Stimulated activated CD4-positive, alpha-beta T cell treated with anti-CD3 and anti-CD28 coated beads, Interleukin-2, amount 100 ng/mL, for 48 hours (primary cell): ENCODE data around the gene SCG3.
"Not testable (repeated sequence)": the region's sequence is repeated elsewhere in the genome, so short reads cannot be mapped to it uniquely, and the experiment has no call there.

Experiments
- DNase-seq, 2 donors: peaks; one replicate each; pipeline ENCODE4 v3.0.0-alpha.2; 2020

The SCG3 gene

DNA sequence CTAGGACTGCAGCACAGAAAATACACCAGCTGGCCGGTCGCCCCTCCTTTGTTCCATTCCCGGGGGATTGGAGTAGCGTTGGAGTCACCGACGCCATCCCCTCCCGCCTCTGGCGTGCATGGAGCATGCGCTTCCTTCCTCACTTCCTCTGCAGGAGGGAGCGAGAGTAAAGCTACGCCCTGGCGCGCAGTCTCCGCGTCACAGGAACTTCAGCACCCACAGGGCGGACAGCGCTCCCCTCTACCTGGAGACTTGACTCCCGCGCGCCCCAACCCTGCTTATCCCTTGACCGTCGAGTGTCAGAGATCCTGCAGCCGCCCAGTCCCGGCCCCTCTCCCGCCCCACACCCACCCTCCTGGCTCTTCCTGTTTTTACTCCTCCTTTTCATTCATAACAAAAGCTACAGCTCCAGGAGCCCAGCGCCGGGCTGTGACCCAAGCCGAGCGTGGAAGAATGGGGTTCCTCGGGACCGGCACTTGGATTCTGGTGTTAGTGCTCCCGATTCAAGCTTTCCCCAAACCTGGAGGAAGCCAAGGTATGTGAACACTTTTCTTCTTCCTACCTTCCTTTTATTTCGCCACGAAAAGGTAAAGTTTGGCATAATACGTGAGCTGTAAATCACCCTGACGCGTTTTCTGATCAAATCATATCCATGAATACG, at the start of gene SCG3:
SCG3 (plus strand) TSS at position 201 of the 661 bp plus-strand sequence; CDS start at position 454, 253 bp downstream.
- DNase-seq = peak; percentile 58 to 71

DNA sequence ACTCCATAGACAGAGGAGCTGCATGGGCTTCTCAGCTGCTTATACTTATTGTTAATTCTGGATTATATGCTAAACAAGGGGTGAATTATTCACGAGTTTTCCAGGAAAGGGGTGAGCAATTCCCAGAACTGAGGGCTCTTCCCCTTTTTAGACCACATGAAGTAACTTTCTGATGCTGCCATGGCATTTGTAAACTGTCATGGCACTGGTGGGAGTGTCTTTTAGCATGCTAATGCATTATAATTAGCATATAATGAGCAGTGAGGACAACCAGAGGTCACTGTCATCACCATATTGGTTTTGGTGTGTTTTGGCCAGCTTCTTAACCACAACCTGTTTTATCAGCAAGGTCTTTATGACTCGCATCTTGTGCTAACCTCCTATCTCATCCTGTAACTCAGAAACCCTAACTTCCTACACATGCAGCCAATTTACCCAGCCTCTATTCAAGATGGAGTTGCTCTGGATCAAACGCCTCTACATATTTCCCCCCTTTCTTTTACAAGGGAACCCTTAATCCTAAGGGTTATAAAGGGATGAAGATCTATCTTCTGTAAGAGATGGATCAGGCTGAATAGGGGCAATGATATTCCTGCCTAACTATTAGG, 46.6 kb upstream of the SCG3 start:
- DNase-seq = no peak

DNA sequence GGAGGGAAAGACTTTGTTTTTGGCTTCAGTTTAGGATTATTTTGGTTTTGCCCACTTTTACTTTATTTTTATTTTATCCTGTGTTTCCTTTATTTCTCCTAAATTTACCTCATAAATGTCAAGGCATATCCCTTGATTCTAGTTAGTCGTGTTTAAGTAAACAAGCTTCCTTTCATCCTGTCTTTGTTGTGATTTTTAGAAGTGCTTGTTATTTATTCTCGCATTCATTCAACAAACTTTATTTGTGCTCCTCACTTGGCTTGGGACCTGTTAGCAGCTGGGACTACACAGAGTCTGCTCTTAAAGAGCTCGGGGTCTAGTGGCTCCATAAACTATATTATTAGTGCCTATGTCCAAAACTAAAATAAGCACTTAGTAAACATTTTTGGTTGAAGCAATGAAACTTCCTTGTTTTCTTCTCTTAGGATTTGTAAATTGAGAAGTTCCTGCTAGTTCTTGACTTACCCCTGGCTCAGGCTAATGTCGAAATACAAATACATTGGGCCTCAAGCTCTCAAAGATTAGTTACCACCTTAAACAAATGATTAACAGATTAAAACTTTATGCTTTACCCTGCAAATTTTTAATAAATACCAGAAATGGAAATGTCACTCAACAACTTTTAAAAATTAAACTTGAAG, 39.7 kb upstream of the SCG3 start:
- DNase-seq = no peak

DNA sequence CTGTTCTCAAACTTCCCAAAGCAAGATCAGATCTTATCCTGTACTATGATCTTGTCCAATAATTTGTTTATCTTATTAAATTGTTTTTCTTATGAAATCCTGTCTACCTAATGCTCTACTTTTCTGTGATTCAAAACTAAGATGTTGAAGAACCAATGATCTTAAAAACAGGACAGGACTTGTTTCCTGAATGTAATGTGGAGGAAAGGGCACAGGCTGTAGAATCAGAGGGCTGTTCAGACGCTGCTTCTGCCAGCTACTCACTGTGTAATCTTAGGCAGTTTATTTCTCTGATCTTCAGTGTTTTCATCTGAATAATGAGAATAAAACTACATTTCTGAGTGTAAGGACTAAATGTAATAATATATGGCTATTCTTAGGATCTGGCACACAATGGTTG, 38.6 kb upstream of the SCG3 start:
- no peak for DNase-seq

DNA sequence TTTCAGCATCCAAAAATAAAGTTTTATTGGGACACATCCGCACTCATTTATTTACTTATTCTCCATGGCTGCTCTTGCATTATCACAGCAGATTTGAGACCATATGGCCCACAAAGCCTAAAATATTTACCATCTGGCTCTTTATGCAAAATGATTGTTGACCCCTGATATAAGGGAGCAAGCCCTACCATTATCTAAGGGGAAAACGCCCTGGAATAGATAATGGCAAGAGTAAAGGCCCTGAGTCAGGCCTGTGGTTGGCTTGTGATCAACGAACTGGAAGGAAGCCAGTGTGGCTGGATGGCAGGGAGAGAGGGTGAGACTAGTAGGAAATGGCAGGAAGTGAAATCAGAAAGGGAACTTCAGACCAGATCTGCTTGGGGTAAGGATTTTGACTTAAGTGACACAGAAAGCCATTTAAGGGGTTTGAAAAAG, 34.2 kb upstream of the SCG3 start:
- DNase-seq = no peak

DNA sequence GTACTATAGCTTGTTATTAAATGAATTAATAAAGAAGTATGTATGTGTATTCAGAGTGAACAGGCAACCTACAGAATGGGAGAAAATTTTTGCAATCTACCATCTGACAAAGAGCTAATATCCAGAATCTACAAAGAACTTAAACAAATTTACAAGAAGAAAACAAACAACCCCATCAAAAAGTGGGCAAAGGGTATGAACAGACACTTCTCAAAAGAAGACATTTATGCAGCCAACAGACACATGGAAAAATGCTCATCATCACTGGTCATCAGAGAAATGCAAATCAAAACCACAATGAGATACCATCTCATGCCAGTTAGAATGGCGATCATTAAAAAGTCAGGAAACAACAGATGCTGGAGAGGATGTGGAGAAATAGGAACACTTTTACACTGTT, 33.2 kb upstream of the SCG3 start:
- not testable (repeated sequence) for DNase-seq

DNA sequence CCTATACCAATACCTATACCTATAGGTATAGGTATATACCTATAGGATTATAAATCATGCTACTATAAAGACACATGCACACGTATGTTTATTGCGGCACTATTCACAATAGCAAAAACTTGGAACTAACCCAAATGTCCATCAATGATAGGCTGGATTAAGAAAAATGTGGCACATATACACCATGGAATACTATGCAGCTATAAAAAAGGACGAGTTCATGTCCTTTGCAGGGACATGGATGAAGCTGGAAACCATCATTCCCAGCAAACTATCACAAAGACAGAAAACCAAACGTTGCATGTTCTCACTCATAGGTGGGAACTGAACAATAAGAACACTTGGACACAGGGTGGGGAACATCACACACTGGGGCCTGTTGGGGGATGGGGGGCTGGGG, 32.7 kb upstream of the SCG3 start:
- DNase-seq = not testable (repeated sequence)

DNA sequence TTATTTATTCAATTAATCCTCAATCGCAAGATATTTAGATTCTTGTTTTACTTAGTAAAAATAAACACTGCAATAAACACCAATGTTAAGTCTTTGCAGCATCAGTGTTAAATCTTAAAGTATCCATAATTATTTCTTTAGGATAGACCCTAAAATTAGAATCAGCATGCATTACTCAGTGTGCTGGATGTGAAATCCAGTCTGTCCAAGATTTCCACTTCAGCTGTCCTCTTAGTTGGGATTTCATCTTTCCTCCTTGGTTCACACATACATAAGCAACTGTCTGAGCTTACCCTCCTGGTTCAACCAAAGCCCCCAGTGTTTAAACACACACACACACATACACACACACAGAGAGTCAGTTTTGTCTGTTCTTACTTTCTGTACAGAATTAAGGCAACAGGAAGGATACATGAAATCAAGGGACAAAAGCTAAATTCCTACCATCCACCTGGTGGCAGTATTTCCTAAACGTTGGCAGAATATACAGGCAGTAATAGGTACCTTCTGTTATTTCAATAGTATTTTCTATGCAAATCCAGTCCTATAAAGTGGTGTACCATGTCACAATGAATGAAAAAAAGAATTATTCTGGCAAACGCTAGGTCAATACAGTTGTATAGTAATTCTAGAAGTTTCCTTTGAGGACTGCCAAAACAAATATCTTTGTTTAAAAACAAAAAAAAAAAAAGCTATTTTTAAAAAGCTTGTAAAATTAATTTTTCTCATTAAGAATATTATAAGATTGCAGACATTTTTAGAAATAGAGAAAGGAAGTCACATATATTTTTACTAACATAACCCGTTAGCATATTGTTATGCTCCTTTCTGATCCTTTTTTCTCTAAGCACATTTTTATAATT, 31.4 kb upstream of the SCG3 start:
- DNase-seq = peak; percentile 11 to 30

DNA sequence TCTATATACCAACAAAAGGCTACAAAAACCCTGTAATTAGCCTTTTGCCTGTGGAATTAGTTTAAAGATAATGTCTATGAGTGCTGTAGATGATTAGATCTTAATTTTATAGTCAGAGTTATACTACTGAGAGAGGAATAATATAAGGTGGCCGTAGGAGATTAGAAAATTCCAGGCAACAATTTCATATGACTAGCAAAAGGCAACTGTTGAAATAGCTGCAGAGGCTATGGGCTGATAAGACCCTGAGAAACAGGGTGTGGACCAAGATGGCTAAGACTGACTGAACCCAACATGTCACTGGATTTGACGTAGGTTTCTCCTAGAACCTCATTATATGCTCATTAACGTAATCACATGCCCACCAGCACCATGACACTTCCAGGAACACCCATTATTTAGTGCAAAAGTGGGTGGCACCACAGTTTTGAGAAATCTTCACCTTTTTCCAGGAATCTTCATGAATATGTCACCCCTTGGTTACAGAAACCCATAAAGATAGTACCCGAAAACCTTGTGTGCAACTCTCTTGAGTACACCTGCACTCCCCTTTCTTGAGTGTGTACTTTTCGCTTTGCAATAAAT, 29.1 kb upstream of the SCG3 start:
- DNase-seq = no peak

DNA sequence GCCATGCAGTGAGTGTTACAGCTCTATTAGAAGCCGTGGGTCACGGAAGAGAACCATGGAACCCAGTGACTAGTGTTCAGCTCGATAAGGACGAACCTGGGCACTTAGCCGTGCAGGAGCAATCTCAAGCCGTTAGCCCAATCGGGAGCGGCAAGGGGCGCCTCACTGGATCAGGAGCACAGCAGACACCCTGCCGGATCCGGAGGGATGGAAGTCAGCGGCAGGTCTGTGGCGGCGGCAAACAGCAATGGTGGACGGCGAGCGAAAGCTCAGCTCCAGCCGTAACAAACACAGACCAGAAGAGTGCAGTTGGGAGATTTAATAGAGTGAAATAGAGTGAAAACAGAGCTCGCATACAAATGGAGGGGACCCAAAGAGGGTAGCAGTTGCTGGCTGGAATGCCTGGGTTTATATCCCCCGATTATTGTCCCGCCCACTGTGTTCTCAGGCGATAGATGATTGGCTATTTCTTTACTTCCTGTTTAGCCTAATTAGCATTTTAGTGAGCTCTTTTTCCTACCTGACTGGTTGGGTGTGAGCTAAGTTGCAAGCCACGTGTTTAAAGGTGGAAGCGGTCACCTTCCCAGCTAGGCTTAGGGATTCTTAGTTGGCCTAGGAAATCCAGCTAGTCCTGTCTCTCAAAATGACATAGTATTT, 25.8 kb upstream of the SCG3 start:
- not testable (repeated sequence) for DNase-seq

DNA sequence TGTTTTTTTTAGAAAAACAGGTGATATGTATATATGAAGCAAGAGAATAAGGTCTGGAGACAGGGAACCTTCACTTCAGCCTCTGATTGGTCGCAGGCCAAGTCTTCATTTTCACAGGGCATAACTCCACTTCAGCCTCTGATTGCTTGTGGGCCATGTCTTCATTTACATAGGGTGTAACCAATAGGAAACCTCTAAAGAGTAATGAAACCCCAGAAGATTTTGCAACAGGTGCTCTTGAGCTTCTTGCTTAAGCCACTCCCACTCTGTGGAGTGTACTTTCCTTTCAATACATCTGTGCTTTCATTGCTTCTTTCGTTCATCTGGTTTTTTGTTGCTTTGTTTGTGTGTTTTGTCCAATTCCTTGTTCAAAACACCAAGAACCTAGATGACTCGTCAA, 22.6 kb upstream of the SCG3 start:
- no peak for DNase-seq

DNA sequence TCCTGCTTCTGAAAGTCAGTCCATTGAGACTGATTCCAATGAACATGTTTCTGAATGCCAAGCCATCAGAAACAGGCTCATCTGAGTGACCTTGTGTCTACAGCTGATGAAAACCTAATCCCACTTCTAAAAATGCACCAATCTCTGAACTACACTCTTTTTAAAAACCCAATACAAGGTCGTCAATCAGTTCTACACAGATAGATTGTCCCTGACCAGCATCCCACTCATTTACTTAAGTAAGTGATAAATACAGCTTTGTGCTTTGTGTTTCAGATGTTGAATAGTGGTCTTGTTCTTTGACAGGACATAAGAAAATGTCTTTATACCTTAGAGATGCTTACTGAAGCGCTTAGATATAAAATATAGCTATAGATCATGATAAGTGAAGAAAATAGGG, 20.2 kb upstream of the SCG3 start:
- no peak for DNase-seq

DNA sequence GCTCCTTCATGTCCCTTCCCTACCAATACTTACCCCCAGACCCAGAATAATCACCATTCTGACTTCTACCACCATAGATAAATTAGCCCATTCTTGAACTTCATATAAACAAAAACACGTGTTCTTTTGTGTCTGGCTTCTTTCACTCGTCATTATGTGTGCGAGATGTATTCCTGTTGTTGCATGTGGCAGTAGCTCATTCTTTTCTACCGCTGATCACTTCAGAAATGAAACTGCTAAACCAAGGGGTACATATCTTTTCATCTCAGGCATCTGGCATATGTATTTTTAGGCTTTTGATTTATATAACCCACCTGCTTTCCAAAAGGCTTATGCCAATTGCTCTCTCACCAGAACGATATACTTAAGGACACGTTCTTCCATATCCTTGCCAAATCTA, 13.8 kb upstream of the SCG3 start:
- DNase-seq = no peak

DNA sequence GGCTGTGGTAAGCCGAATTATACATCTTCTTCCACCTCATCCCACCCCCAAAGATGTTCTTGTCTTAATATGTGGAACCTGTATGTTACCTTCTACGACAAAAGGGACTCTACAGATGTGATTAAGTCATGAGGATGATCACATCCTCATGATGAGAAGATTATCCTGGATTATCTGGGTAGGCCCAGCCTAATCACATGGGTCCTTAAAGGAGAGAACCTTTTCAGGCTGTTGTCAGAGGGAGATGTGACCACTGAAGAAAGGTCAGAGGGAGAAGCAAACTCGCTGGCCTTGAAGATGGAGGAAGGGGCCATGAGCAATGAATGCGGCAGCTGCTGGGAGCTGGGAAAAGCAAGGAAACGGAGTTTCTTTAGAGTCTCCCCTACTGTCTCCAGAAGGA, 12.9 kb upstream of the SCG3 start:
- no peak for DNase-seq

DNA sequence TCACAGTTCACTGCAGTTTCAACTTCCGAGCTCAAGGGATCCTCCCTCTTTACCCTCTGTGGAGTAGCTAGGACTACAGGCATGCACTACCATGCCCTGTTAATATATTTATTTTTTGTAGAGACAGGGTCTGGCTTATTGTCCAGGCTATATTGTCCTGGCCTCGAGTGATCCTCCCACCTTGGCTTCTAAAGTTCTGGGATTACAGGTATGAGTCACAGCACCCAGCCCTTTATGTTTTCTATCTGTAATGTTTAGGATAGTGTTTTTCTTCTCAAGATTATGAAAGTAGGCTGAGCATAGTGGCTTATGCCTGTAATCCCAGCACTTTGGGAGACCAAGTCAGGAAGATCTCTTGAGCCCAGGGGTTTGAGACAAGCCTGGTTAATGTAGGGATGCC, 11.9 kb upstream of the SCG3 start:
- no peak for DNase-seq

DNA sequence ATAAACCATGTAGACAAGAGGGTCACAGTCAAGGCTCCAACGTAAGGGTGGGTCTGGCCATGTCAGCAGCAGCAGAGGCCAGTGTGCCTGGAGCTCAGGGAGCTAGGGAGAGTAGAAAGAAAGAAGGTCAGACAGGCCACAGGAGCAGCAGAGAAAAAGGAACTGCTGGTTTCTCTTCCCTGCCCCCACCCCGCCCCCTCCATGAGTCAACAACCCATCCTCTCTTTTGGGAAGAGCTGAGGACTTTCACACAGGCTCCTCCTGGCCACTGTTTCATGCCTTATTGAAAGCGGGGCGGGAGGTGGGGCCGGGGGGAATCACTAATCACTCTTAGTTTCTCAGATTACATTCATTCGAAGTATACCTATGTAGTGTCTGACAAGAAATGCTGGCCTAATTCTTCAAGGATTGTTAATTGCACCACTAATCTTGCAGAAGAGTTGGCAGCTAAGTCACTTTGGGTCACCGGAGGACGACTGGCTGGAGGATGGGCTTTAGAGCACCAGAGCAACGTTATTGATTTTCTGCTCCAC, 9.1 kb upstream of the SCG3 start:
- no peak for DNase-seq

DNA sequence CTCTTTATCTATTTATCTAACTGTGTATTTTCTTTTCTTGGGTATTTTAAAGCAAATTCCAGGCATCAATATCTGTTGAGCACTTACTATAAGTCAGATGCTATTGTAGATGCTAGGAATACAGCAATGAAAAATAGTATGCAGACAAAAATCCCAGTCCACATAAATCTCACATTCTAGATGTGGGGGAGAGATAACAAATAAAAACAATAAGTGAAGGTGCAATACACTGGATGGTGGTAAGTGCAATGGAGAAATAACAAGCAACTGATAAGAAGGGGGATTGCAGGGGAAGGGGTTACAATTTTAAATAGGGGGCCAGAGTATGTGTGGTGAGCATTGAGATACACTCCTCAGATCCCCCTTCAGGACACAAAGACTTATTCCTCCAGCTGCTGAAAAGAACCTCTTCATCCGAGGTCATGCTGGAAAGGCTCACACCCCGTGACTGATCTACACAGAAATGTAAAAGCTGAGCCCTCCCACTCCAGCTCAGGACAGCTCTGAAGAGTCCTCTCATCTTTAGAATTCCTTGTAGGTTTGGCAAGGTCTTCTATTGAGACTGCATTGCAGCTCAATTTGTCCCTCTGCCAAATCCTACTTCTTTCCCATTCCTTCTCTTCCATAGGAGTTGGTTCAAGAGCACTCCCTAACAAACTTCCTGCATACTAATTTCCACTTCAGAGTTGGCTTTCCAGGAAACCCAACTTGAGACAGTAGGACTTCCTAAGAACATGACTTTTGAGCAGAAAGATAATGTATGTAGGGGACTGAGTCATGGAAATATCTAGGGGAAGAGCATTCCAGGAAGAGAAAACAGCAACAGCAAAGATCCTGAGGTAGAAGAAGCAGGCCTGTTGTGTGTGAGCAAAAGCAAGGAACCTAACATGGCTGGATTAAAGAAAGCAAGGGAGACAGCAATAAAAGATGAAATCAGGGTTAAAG, 8.1 kb upstream of the SCG3 start:
- no peak for DNase-seq

DNA sequence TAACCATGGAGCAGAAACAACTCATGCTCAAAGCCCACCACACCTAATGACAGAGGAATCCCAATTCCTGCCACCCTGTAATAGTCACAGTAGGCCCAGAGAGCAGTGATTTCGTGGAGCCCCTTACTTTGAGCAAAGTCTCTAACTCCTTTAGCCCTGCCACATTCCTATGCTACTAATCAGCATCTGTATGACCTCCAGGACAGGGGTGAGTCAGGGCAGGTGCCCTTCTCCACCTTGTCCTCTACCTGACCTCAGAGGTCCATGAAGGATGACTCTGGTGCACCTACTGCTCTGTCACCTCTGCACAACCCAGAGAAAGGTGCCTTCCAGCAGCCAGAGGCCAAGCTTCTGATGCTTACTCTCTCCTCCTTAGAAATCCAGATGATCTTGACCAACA, 6.1 kb upstream of the SCG3 start:
- no peak for DNase-seq

DNA sequence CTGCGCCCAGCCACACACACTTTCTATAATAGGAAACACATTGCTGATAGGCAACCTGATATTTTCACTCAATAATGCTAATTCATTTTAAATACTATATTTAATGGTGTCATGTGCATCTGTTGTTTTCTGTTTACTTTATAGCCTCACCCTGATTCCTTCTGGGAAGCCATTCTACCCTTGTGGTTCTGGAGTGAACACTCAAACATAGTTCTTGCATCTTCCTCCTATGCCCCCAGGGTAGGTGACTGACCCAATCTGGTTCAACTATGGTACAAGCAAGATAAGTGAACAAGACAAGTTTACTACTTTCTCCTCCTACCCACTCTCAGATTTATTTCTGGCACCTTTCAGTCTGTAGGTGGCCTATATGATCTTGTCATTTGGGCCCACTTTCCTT, 4.3 kb upstream of the SCG3 start:
- no peak for DNase-seq

DNA sequence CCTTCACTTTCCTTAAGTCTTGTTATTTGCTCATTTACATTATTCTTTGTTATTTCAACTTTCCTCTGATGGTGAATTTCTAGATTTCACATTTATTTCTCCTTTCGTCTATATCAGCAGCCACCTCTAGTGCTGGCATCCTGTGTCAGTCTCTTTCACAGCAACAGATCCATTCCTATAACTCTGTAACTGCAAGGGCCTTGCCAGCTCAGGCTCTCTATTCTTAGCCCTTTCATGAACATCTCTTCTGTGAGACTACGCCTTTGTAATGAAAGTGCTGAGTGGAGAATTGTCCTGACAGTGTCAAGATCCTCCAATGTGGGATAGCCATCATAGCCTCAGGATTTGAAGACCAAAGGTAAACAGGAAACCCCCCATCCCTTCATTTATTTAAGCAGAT, 3.9 kb upstream of the SCG3 start:
- no peak for DNase-seq

DNA sequence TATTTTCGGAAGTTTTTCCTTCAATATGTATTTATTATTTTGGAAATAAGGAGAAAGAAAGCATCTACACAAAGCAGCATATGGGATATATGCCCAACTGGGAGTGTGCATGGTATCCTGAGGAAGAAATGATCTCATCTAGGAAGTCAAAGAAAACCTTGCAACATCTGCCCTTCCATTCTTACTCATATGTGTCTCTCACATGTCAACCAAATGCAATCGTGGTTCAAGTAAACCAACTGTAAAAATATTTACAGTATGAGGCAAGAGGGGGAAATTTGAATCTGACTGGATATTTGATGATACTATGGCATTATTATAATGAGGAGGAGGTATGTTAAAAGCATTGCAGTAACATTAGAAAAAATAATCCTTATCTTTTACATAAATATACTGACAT, 3.2 kb upstream of the SCG3 start:
- no peak for DNase-seq
